Measurements from ENCODE around the gene MCRIP2.

Gene MCRIP2

GRCh38 chr16:617855-618254, 23.8 kb upstream of the MCRIP2 start:
- no peak for DNase-seq

GRCh38 chr16:619476-620100, 22.0 kb upstream of the MCRIP2 start:
- DNase-seq, result no peak

- DNase-seq, result no peak
Observed at GRCh38 chr16:620700-621525, 20.7 kb upstream of the MCRIP2 start.

- DNase-seq, result no peak
Observed at GRCh38 chr16:621526-622105, 20.0 kb upstream of the MCRIP2 start.

GRCh38 chr16:622920-623280, 18.7 kb upstream of the MCRIP2 start:
- no peak for DNase-seq

GRCh38 chr16:624526-625070, 17.0 kb upstream of the MCRIP2 start:
- no peak for DNase-seq

GRCh38 chr16:625117-625976, 16.3 kb upstream of the MCRIP2 start:
- no peak for DNase-seq

GRCh38 chr16:625977-626765, 15.5 kb upstream of the MCRIP2 start:
- DNase-seq, result no peak

- DNase-seq, result no peak
Observed at GRCh38 chr16:626787-627453, 14.7 kb upstream of the MCRIP2 start.

GRCh38 chr16:627454-628239, 14.0 kb upstream of the MCRIP2 start:
- DNase-seq, result no peak

GRCh38 chr16:628321-629061, 13.1 kb upstream of the MCRIP2 start:
- DNase-seq, result no peak

GRCh38 chr16:629185-629832, 12.3 kb upstream of the MCRIP2 start:
- DNase-seq, result no peak

- DNase-seq, result no peak
Observed at GRCh38 chr16:629833-630248, 11.8 kb upstream of the MCRIP2 start.

GRCh38 chr16:630249-630814, 11.3 kb upstream of the MCRIP2 start:
- no peak for DNase-seq

GRCh38 chr16:630815-631405, 10.7 kb upstream of the MCRIP2 start, which contains the start of gene WFIKKN1:
WFIKKN1 (plus strand) TSS chr16:630985; CDS start chr16:631254, 269 bp downstream.
- no peak for DNase-seq

GRCh38 chr16:631808-632358, 9.7 kb upstream of the MCRIP2 start:
- DNase-seq, result no peak

GRCh38 chr16:632486-633335, 8.9 kb upstream of the MCRIP2 start:
- DNase-seq, result no peak
